Measurements from ENCODE around the gene NFIX. TPM values are rescaled to one million over a fixed set of nuclear protein-coding genes. Genes with fewer than 3 reads are reported as not detected.
A peak's percentile ranks its signal among the peaks of the same experiment; 100 is the strongest.

The NFIX gene
- total and polyA plus RNA-seq, 9 of the 15 experiments (the other 6 are each of a cell fraction or from before 2014, with no cell fraction given), result 0.28 to 26.8 (median 5.4) TPM

- no peak for TF ChIP-seq XRCC5 (IDR thresholded peaks at IDR 0.05; ENCODE audit: low read depth, low read length)
- TF ChIP-seq, protein P1, sequence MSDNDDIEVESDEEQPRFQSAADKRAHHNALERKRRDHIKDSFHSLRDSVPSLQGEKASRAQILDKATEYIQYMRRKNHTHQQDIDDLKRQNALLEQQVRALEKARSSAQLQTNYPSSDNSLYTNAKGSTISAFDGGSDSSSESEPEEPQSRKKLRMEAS (CRISPR knock-in tag; IDR thresholded peaks at IDR 0.05), result peak; percentile 99
- TF ChIP-seq CBX3 (IDR thresholded peaks at IDR 0.05; ENCODE audit: borderline replicate concordance in 1 of 2, low read length in 2 of 2), result peak in 1 of 2 experiments; percentile 50; a peak in 1 of 3 replicates
- TF ChIP-seq, protein P2, sequence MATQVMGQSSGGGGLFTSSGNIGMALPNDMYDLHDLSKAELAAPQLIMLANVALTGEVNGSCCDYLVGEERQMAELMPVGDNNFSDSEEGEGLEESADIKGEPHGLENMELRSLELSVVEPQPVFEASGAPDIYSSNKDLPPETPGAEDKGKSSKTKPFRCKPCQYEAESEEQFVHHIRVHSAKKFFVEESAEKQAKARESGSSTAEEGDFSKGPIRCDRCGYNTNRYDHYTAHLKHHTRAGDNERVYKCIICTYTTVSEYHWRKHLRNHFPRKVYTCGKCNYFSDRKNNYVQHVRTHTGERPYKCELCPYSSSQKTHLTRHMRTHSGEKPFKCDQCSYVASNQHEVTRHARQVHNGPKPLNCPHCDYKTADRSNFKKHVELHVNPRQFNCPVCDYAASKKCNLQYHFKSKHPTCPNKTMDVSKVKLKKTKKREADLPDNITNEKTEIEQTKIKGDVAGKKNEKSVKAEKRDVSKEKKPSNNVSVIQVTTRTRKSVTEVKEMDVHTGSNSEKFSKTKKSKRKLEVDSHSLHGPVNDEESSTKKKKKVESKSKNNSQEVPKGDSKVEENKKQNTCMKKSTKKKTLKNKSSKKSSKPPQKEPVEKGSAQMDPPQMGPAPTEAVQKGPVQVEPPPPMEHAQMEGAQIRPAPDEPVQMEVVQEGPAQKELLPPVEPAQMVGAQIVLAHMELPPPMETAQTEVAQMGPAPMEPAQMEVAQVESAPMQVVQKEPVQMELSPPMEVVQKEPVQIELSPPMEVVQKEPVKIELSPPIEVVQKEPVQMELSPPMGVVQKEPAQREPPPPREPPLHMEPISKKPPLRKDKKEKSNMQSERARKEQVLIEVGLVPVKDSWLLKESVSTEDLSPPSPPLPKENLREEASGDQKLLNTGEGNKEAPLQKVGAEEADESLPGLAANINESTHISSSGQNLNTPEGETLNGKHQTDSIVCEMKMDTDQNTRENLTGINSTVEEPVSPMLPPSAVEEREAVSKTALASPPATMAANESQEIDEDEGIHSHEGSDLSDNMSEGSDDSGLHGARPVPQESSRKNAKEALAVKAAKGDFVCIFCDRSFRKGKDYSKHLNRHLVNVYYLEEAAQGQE (IDR thresholded peaks at IDR 0.05; ENCODE audit: borderline replicate concordance), result peak; percentile 66
- TF ChIP-seq, protein P2 (CRISPR knock-in tag; IDR thresholded peaks at IDR 0.05; ENCODE audit: low read depth), result no peak
- no peak for TF ChIP-seq ZNF589 (CRISPR knock-in tag; IDR thresholded peaks at IDR 0.05; ENCODE audit: low read depth)
- TF ChIP-seq CEBPG (CRISPR knock-in tag; IDR thresholded peaks at IDR 0.05), result 0 out of 2 replicates have a peak, but pooled peaks have one; percentile 37
- no peak for TF ChIP-seq CEBPG (tag; conservative IDR thresholded peaks at IDR 0.05 in 1 of 2, IDR thresholded peaks at IDR 0.05 in 1 of 2)
- TF ChIP-seq, protein P3, sequence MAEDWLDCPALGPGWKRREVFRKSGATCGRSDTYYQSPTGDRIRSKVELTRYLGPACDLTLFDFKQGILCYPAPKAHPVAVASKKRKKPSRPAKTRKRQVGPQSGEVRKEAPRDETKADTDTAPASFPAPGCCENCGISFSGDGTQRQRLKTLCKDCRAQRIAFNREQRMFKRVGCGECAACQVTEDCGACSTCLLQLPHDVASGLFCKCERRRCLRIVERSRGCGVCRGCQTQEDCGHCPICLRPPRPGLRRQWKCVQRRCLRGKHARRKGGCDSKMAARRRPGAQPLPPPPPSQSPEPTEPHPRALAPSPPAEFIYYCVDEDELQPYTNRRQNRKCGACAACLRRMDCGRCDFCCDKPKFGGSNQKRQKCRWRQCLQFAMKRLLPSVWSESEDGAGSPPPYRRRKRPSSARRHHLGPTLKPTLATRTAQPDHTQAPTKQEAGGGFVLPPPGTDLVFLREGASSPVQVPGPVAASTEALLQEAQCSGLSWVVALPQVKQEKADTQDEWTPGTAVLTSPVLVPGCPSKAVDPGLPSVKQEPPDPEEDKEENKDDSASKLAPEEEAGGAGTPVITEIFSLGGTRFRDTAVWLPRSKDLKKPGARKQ (CRISPR knock-in tag; IDR thresholded peaks at IDR 0.05), result no peak
- no peak for TF ChIP-seq ZNF395 (CRISPR knock-in tag; IDR thresholded peaks at IDR 0.05)
- peak; percentile 60; the same call in 1 of the 2 replicates for TF ChIP-seq ZNF24 (IDR thresholded peaks at IDR 0.05)
- peak; percentile 83 for TF ChIP-seq TFE3 (CRISPR knock-in tag; IDR thresholded peaks at IDR 0.05)
- no peak for TF ChIP-seq XRCC4 (IDR thresholded peaks at IDR 0.05; ENCODE audit: extremely low read depth, insufficient read depth, insufficient read length)
Observed at GRCh38 chr19:13116282-13117175, 121.3 kb downstream of the NFIX start, which contains the start of gene TRMT1 (continued).
